GM12874 (cell line): ENCODE data around the gene ARMC9.
A peak's percentile ranks its signal among the peaks of the same experiment; 100 is the strongest.

ENCODE experiments used
- TF ChIP-seq, protein P1 (sequence below): IDR thresholded peaks from 2 replicates; pipeline ENCODE4 v1.5.1; 2011; ENCODE audit warnings: low read depth, mild to moderate bottlenecking, control low read depth, low read length, moderate library complexity; ENCODE audit not compliant: insufficient read depth

The ARMC9 gene

DNA sequence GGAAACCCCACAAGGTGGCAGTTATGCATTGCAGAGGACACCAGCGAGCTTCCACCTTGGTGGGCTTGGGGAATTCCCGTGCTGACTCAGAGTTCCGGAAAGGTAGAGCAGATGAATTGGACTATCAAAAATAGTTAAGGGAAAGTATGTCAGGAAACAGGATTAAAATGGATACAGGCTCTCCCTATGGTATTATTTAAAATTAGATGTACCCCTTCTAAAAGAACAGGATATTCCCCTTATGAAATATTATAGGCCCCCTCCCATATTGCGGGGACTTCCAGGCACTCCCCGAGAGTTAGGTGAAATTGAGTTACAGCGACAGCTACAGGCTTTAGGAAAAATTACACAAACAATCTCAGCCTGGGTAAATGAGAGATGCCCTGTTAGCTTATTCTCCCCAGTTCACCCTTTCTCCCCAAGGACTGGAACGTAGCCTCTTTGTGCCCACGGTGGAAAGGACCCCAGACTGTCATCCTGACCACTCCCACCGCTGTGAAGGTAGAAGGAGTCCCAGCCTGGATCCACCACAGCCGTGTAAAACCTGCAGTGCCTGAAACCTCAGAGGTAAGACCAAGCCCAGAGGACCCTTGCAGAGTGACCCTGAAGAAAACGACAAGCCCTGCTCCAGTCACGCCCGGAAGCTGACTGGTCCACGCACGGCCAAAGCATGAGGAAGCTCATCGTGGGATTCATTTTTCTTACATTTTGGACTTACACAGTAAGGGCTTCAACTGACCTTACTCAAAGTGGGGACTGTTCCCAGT, 207.4 kb downstream of the ARMC9 start:
- TF ChIP-seq, protein P1, sequence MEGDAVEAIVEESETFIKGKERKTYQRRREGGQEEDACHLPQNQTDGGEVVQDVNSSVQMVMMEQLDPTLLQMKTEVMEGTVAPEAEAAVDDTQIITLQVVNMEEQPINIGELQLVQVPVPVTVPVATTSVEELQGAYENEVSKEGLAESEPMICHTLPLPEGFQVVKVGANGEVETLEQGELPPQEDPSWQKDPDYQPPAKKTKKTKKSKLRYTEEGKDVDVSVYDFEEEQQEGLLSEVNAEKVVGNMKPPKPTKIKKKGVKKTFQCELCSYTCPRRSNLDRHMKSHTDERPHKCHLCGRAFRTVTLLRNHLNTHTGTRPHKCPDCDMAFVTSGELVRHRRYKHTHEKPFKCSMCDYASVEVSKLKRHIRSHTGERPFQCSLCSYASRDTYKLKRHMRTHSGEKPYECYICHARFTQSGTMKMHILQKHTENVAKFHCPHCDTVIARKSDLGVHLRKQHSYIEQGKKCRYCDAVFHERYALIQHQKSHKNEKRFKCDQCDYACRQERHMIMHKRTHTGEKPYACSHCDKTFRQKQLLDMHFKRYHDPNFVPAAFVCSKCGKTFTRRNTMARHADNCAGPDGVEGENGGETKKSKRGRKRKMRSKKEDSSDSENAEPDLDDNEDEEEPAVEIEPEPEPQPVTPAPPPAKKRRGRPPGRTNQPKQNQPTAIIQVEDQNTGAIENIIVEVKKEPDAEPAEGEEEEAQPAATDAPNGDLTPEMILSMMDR: peak; percentile 26; the same call in 1 of the 2 replicates

DNA sequence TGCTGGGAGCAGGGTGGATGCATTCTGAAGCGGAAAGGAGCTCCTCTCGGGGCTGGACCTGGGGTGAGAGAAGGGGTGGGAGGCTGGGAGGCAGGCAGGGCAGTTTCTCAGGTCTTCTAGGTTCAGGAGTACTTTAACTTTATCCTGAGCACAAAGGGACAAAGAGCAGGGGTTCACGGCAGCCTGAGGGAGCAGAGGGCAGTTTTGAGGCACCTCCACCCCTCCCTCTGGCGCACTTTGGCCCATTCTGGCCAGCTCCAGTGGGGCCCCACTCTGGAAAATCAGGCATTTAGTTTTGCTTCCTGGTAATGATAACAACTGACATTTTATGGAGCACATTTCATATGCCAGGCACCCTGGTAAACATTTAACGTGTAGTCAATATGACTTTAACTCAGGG, 211.3 kb downstream of the ARMC9 start:
- TF ChIP-seq, protein P1: no peak

DNA sequence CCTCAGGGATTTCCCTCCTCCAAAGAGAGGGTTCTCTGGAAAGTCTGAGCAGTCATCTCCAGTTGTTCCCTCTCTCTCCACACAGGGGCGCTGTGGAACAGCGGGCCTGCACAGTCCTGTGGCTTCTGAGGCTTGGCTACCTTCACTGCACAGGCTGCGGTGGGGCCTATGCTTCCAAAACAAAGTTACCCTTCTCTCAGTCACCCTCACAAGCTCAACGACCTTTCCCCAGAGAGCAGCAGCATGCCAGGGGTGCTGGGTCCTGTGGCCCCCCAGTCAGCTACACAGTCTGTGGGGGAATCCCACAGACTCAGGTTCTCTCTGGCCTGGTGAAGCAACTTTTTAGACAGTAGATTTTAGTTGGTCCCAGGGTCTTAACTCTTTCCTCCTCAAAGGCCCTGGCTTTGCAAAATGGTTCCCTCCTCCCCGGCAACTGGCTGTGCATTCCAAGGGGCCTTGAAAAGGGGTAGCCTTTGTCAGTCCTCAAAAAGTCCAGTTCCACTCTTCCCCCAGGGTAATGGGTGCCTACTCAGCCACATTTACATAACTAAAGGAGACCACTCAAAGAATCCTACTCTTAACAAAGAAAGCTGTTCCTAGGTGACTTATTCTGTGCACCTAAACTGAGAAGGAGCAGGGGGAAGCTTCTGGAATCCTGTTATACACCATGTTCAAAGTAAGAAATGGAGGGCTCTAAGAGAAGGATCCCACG, 212.0 kb downstream of the ARMC9 start:
- TF ChIP-seq, protein P1: peak; percentile 44; the same call in 1 of the 2 replicates

DNA sequence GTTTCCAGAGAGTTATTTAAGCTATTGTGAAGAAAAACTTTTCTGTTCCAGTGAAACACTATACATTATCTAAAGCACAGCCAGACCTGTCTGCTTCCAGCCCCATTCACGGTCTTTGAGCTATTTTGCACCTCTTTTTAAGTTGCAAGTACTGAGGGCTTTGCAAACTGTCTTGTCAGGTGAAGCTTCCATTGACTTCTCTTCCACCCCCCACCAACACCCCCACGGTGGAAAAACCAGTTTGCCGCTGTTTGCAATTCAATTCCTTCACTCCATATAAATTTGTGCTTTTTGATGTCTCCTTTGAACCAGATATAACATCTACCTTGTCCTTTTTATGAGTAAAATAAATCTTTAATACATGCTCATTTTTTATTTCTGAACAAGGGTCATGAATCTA, 212.8 kb downstream of the ARMC9 start:
- TF ChIP-seq, protein P1: no peak

DNA sequence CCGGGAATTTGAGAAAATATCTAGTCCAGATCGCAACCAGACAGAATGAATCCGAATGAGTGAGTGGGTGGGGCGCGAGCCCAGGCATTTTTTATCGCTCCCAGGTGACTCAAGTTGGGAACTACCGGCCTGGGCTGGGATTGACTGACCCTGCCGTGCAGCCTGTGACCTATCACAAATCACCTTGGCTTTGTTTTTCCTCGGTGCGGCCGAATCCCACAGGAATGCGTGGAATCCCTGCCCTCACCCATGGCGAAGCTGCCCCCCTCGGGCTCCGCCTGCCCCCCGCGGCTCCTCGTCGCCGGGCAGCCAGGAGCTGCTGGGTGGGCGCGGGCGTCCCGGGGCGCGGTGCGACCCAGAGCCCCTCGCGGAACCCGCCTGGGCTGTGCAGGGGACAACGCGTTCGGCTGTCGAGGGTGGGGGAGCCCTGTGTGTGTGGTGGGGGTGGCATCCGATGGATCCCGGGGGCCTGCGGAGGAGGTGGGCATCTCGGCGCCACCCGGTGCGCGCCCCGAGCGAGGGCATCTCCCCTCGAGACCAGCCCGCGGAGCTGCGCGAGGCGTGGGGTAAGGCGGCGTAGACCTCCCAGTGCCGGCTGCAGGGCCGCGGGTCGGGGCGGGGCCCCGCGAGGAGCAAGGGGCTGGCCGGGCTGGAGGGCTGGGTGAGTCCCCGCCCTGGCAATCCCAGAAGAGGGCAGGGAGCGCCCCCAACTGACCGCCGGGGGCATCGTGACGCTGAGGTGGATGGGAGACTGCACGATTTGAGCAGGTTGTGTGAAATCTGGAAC, 213.6 kb downstream of the ARMC9 start:
- TF ChIP-seq, protein P1: peak; percentile 98

DNA sequence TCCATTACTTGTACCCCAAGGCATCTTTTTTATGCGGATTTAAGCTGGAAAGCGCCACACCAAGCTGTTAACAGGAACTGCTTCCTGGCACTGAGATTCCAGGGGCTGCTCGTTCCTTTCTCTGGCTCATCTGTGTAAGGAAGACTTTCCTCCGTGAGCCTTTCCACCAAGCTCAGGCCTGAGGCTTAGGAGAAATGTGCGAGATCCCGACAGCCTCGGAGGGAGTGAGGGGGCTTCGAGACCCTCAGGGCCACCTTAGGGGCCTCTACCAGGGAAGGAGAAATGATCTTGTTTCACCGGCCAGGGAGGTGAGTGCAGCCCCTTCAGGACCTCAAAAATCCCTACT, 214.2 kb downstream of the ARMC9 start:
- TF ChIP-seq, protein P1: no peak

DNA sequence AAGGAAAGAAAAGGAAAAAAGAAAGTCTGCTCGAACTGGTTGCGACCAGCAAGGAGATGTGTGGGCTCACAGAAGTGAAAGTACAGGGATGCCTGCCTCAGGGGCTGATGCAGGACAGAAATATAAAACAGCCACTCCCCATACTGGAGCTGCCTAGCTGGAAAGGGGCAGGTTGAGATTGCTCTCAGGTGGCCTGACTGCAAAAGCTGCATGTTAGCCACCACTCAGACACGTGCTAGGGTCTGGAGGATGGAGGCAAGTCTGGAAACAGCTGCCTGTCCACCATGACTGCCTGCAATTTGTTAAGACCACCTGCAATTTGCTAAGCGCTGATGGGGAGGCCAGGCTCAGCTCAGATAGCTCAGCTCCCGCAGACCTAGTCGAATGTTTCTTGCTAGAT, 215.0 kb downstream of the ARMC9 start:
- TF ChIP-seq, protein P1: no peak
